ENCODE data around the gene GRPEL1.

GRPEL1 gene

GRCh38 chr4:7074426-7074825 is 6.6 kb upstream of the GRPEL1 start (continued):
- TF ChIP-seq FEZF1 (tag by site-specific recombination; IDR thresholded peaks at IDR 0.05): no peak

DNA sequence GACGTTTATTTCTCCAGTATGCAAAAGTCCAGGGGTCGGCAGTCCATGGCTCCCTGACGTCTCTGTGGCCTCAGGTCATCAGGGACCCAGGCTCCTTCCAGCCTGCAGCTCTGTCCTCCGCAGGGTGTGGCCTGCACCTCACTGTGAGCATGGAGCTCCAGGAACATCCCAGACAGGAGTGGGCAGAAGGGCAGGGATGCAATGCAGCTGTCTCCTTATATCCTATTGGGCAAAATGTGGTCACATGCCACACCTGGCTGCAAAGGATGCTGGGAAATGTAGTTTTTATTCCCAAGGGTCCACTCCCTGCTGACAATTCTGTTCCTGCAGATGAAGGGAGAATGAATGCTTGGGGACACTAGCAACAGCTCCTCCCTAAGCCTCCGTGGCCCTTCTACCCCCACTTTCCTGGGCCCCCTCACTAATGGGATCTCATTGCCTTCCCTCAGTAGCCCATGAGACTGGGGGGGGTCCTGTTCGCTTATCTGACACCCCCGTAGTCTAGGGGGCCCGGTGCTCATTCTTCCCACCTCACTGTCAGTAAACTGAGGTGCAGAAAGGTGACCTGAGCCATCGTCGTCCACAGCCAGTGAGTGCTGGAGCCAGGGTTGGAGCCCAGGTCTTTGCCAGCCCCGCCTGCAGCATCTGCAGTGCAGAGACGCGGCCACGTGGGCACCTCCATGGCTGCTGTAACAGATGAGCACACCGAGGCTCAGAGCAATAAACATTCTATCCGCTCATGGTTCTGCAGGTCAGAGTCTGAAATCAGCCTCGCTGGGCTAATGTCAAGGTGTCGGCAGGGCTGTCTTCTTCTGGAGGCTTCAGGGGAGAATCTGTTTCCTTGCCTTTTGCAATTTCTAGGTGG is 5.9 kb upstream of the GRPEL1 start:
- no peak for TF ChIP-seq ZNF140 (tag by site-specific recombination; IDR thresholded peaks at IDR 0.05)
- TF ChIP-seq ZBTB48 (tag by site-specific recombination; IDR thresholded peaks at IDR 0.05): peak; percentile 46; the same call in 1 of the 2 replicates
- no peak for TF ChIP-seq ZNF114 (tag by site-specific recombination; IDR thresholded peaks at IDR 0.05)
- no peak for TF ChIP-seq ZNF792 (tag by site-specific recombination; IDR thresholded peaks at IDR 0.05)
- no peak for TF ChIP-seq ZNF530 (tag by site-specific recombination; IDR thresholded peaks at IDR 0.05; ENCODE audit: low read depth)
- TF ChIP-seq ZNF585B (tag by site-specific recombination; IDR thresholded peaks at IDR 0.05): no peak
- TF ChIP-seq ZFHX2 (tag by site-specific recombination; conservative IDR thresholded peaks at IDR 0.05): 0 out of 2 replicates have a peak, but pooled peaks have one; percentile 16
- no peak for TF ChIP-seq KLF7 (tag by site-specific recombination; IDR thresholded peaks at IDR 0.05; ENCODE audit: borderline replicate concordance)
- TF ChIP-seq ZBTB1 (tag by site-specific recombination; IDR thresholded peaks at IDR 0.05): no peak
- TF ChIP-seq, protein P1, sequence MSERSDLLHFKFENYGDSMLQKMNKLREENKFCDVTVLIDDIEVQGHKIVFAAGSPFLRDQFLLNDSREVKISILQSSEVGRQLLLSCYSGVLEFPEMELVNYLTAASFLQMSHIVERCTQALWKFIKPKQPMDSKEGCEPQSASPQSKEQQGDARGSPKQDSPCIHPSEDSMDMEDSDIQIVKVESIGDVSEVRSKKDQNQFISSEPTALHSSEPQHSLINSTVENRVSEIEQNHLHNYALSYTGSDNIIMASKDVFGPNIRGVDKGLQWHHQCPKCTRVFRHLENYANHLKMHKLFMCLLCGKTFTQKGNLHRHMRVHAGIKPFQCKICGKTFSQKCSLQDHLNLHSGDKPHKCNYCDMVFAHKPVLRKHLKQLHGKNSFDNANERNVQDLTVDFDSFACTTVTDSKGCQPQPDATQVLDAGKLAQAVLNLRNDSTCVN (tag by site-specific recombination; optimal IDR thresholded peaks at IDR 0.05): no peak
- TF ChIP-seq, protein P2, sequence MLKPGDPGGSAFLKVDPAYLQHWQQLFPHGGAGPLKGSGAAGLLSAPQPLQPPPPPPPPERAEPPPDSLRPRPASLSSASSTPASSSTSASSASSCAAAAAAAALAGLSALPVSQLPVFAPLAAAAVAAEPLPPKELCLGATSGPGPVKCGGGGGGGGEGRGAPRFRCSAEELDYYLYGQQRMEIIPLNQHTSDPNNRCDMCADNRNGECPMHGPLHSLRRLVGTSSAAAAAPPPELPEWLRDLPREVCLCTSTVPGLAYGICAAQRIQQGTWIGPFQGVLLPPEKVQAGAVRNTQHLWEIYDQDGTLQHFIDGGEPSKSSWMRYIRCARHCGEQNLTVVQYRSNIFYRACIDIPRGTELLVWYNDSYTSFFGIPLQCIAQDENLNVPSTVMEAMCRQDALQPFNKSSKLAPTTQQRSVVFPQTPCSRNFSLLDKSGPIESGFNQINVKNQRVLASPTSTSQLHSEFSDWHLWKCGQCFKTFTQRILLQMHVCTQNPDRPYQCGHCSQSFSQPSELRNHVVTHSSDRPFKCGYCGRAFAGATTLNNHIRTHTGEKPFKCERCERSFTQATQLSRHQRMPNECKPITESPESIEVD (tag by site-specific recombination; IDR thresholded peaks at IDR 0.05): no peak
- TF ChIP-seq ZNF555 (tag by site-specific recombination; conservative IDR thresholded peaks at IDR 0.05): no peak
- TF ChIP-seq ZNF341 (tag by site-specific recombination; IDR thresholded peaks at IDR 0.05; ENCODE audit: low read depth): peak; percentile 33; the same call in 1 of the 2 replicates
- no peak for TF ChIP-seq ZNF558 (tag by site-specific recombination; IDR thresholded peaks at IDR 0.05)
- TF ChIP-seq YY2 (tag by site-specific recombination; IDR thresholded peaks at IDR 0.05): no peak
- no peak for TF ChIP-seq BCL11A (tag by site-specific recombination; IDR thresholded peaks at IDR 0.05; ENCODE audit: low read depth)
- TF ChIP-seq SP3 (tag by site-specific recombination; IDR thresholded peaks at IDR 0.05): 0 out of 2 replicates have a peak, but pooled peaks have one; percentile 19
- TF ChIP-seq BCL11B (tag by site-specific recombination; IDR thresholded peaks at IDR 0.05; ENCODE audit: low read depth): no peak
- no peak for TF ChIP-seq ZNF707 (tag by site-specific recombination; IDR thresholded peaks at IDR 0.05)
- TF ChIP-seq ZNF112 (tag by site-specific recombination; IDR thresholded peaks at IDR 0.05): no peak
- TF ChIP-seq WT1 (tag by site-specific recombination; IDR thresholded peaks at IDR 0.05): no peak
- no peak for TF ChIP-seq FEZF1 (tag by site-specific recombination; IDR thresholded peaks at IDR 0.05)
- no peak for TF ChIP-seq CTCF (tag by site-specific recombination; IDR thresholded peaks at IDR 0.05)
- TF ChIP-seq ATF2 (tag by site-specific recombination; IDR thresholded peaks at IDR 0.05; ENCODE audit: low read depth): no peak
- TF ChIP-seq ZNF26 (tag by site-specific recombination; IDR thresholded peaks at IDR 0.05): no peak
- peak; percentile 84 for TF ChIP-seq ZNF76 (tag by site-specific recombination; IDR thresholded peaks at IDR 0.05; ENCODE audit: borderline replicate concordance, low read depth)
- TF ChIP-seq ZNF211 (tag by site-specific recombination; IDR thresholded peaks at IDR 0.05; ENCODE audit: low read depth): no peak
- no peak for TF ChIP-seq MZF1 (tag by site-specific recombination; IDR thresholded peaks at IDR 0.05; ENCODE audit: borderline replicate concordance)
- no peaks in the 10 kb centered on the region for H3K4me1 ChIP-seq (ENCODE audit: control insufficient read depth, insufficient read depth, low read length)
- POLR2A ChIA-PET: interaction anchor here (0.5 to 0.6 kb wide), 2 partner anchors 112 to 236 kb away, joined by 3 to 4 read pairs; no protein-coding TSS in a partner anchor
- H3K27ac ChIP-seq (ENCODE audit: extremely low read depth, low read depth, low read length): no peak overlapping the region
- no peaks in the 10 kb centered on the region for H3K9me3 ChIP-seq (ENCODE audit: control insufficient read depth, insufficient read depth, low read depth, low read length)
- no peaks in the 10 kb centered on the region for H3K36me3 ChIP-seq (ENCODE audit: control insufficient read depth in 2 of 2, insufficient read depth in 1 of 2, low read length in 2 of 2)
- CTCF ChIA-PET: interaction anchor here (0.5 kb wide), 1 partner anchor 222 kb away, joined by 3 read pairs; no protein-coding TSS in a partner anchor
- H3K4me3 ChIP-seq (ENCODE audit: low read depth, low read length): no peak overlapping the region

Data from HEK293 (cell line).